GM19043 (cell line): ENCODE measurements around the gene CAPSL.
"Not testable (repeated sequence)": the region's sequence is repeated elsewhere in the genome, so short reads cannot be mapped to it uniquely, and the experiment has no call there.

Source experiments
- ATAC-seq: cut with Tn5 transposase; IDR thresholded peaks from one replicate; pipeline ENCODE4 v1.9.1; 2021; ENCODE audit warnings: low read depth; ENCODE audit not compliant: unreplicated experiment

Gene CAPSL

DNA sequence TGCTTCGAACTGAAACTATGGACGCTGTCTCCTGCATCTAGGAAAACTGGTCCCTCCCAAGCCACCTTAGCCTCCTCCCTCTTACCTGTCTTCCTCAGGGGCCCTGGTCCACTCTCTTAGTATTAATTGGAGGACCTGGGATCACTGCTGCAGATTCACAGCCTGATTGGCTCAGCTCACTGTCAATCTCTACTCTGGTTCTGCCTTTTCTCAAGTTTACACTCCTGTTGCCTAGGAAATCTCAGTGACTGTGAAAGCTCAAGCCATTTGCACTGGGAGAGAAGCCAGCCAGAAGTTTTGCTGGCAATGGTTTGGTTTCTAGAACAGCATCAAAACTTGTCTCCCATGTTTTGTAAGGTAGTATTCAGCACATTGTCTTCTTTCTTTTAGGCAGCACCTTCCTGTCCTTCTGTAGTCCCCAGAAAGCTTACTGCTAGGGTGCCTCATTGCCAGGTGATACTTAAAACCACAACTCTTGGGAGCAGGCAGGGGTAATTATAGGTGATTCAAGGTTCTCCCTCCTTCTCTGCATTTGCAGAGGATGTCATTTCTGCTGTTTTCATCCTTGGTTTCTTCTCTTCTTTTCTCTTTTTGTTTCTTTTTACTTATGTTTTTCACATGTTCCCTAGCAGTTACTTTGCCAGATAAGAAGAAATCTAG lies at the start of gene CAPSL:
Gene CAPSL, minus strand, starts transcription at position 55 of the 660 bp plus-strand sequence. CDS start 17,502 bp downstream, outside the sequence.
- ATAC-seq, result no peak

- ATAC-seq, result no peak
Measured at GRCh38 chr5:35987776-35988175, 49.4 kb upstream of the CAPSL start.

- no peak for ATAC-seq
Measured at GRCh38 chr5:35979715-35980114, 41.3 kb upstream of the CAPSL start.

DNA sequence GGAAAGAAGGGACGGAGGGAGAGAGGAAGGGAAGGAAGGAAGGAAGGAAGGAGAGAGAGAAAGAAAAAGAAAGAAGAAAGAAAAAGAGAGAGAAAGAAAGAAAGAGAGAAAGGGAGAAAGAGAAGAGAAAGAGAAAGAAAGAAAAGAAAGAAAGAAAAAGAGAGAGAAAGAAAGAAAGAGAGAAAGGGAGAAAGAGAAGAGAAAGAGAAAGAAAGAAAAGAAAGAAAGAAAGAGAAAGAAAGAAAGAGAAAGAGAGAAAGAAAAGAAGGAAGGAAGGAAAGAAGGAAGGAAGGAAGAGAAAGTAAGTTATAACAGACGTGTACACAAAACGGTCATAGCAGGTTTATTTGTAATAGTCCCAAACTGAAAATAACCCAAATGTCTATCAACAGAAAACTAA lies 38.4 kb upstream of the CAPSL start:
- ATAC-seq, result not testable (repeated sequence)

- no peak for ATAC-seq
Measured at GRCh38 chr5:35974570-35974969, 36.1 kb upstream of the CAPSL start.

GRCh38 chr5:35971878-35972210 lies 33.4 kb upstream of the CAPSL start:
- no peak for ATAC-seq

- no peak for ATAC-seq
Measured at GRCh38 chr5:35971186-35971877, 32.9 kb upstream of the CAPSL start.

DNA sequence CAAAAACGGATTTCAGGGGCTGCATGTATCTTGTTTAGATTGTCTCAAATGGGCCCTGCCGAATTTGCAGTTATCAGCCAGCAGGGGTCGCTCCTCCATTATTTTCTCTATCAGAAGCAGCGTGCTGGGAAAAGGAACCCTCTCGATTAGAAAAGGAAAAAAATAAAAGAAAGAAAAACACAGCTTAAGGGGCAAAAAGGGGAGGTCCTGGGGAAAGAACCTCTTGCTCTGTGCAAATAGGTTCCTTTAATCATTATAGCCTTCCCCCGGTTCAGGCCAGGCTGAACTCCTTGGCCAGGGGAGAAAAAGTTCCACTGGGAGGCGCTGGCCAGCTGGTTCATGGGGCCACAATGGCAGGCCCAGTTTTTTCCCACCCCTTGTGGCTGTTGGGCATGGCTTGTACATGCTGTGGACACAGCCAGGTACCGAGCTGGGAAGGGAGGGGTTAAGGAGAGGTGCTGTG lies 25.0 kb upstream of the CAPSL start:
- ATAC-seq, result no peak

- no peak for ATAC-seq
Measured at GRCh38 chr5:35960328-35960727, 21.9 kb upstream of the CAPSL start.

DNA sequence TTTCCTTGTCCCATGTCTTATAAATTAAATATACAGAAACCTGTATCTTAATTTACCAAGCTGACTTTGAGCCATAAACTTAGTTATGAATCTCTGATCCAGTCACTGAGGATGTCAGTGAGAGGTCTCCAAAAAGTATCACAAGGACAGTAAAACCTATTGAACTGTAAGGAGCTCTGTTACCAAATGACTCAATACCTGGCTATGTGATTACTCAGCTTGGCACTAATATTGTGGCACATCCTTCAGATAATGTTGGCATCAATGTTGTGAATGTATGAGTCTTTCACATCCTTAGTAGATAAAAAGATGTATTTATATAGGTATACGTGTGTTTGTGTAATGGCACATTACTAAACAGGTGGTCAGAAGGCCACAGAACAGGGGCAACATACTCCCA lies 18.0 kb upstream of the CAPSL start:
- ATAC-seq, result no peak

GRCh38 chr5:35954175-35954574 lies 15.8 kb upstream of the CAPSL start:
- ATAC-seq, result no peak

DNA sequence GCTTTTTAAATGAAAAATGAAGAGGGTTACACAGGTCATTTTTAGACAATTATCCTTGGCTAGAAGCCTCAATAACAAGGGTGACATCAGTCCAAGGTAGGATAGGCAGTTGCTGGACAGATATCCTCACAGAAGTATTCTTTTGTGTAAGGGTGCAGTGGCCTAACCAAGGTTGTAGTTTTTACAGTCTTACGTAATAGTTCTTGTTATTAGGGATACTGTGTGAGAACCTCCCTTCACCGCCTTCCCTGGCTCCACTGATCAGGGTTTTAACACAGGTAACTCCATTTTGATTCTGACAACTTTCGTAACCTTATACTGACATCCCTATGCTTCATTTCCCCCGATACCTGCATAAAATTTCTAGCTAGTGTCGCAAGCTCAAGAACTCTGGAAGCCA lies 8.7 kb upstream of the CAPSL start:
- ATAC-seq, result no peak

- no peak for ATAC-seq
Measured at GRCh38 chr5:35939639-35940038, 1.2 kb upstream of the CAPSL start.

GRCh38 chr5:35926389-35927051 lies 11.9 kb downstream of the CAPSL start:
- ATAC-seq, result no peak

GRCh38 chr5:35924950-35925722 lies 13.3 kb downstream of the CAPSL start:
- ATAC-seq, result peak; percentile 69

- ATAC-seq, result no peak
Measured at GRCh38 chr5:35924122-35924949, 14.1 kb downstream of the CAPSL start.

- no peak for ATAC-seq
Measured at GRCh38 chr5:35922468-35922867, 16.0 kb downstream of the CAPSL start.

DNA sequence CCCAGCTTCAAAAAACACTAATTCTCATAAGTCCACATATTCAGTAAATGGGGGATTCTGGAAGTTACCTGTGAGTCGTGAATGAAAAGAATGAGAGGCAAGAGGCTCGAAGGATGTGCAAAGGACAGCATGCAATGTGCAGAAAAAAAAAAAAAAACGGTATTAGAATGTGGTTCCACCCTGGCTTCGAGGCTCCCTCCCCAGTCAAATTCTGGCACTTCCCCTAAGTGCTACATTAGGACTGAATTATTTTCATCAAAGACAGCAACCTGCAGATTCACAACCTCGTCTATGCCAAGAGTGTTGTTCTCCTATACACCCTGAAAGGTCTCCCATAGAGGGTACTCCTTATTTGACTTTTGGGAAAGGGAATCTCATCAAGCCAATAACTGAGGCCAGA lies 16.5 kb downstream of the CAPSL start:
- no peak for ATAC-seq

DNA sequence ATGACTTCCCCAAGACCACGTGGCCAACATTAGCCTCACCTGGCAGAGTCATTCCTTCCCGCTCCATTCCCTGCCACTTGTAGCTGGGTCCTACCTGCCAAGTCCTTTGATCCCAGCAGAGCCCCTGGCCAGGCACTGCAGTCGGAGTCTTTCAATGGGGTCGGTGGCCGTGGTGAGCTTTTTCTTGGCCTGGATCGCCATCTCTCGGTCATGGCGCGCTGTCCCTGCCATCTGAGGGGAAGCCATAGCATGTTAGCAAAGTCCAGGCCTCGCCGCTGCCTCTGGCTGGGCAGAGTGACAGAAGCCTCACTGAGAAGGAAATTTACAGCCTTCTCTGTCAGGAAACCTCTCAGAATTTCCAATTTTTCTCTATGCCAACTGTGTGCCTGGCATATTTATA lies 17.5 kb downstream of the CAPSL start:
- no peak for ATAC-seq

GRCh38 chr5:35919191-35919590 lies 19.2 kb downstream of the CAPSL start:
- ATAC-seq, result no peak
